HepG2 (cell line): ENCODE data around the gene COL4A3. TPM values are rescaled to one million over a fixed set of nuclear protein-coding genes. Genes with fewer than 3 reads are reported as not detected.
A peak's percentile ranks its signal among the peaks of the same experiment; 100 is the strongest.

ENCODE experiments used
- BHLHE40 ChIP-seq: IDR thresholded peaks from 2 replicates; pipeline ENCODE4 v1.6.1; 2011; ENCODE audit warnings: low read length, improper control_type of control experiment
- EED ChIP-seq: sonication (generic); formaldehyde crosslinking; IDR thresholded peaks from 2 replicates; pipeline ENCODE4 v1.5.0; 2020; ENCODE audit warnings: mild to moderate bottlenecking, missing genetic modification reagents
- IKZF1 ChIP-seq: fragments of 450-650 bp; IDR thresholded peaks from 2 replicates; pipeline ENCODE4 v1.7.1; 2016
- KDM3A ChIP-seq: IDR thresholded peaks from 2 replicates; pipeline ENCODE4 v1.6.1; 2018; ENCODE audit warnings: low read depth, missing compliant biosample characterization
- MAFK ChIP-seq, 2 experiments: IDR thresholded peaks in 1 of 2; conservative IDR thresholded peaks in 1 of 2; 2 replicates each; pipeline ENCODE4 v1.6.1; 2011; ENCODE audit warnings: improper control_type of control experiment in 2 of 2, low read length in 2 of 2
- MYC ChIP-seq: sonication (generic); formaldehyde crosslinking; IDR thresholded peaks from 2 replicates; pipeline ENCODE4 v1.9.0; 2021; ENCODE audit warnings: missing genetic modification reagents, borderline replicate concordance
- PPARG ChIP-seq: conservative IDR thresholded peaks from 2 replicates; pipeline ENCODE4 v1.6.1; 2016; ENCODE audit warnings: missing biosample characterization, missing genetic modification reagents
- REST ChIP-seq, 2 experiments: IDR thresholded peaks; 2 replicates each; pipeline ENCODE4 v1.6.1; 2011 to 2012; ENCODE audit warnings: low read length in 2 of 2, borderline replicate concordance in 1 of 2, low read depth in 1 of 2, mild to moderate bottlenecking in 1 of 2, moderate library complexity in 1 of 2
- SIX4 ChIP-seq: sonication (generic); formaldehyde crosslinking; IDR thresholded peaks from 2 replicates; pipeline ENCODE4 v1.4.0; 2020; ENCODE audit warnings: missing genetic modification reagents
- SP1 ChIP-seq, 2 experiments: fragments of 450-650 bp in 1 of 2; sonication (generic) in 1 of 2; formaldehyde crosslinking in 1 of 2; IDR thresholded peaks; 2 replicates each; pipeline versions ENCODE4 v1.4.0 to v1.6.1; 2016 to 2020; ENCODE audit warnings: missing genetic modification reagents in 1 of 2
- THYN1 ChIP-seq: sonication (generic); formaldehyde crosslinking; IDR thresholded peaks from 2 replicates; pipeline ENCODE4 v1.8.1; 2023; ENCODE audit warnings: low read depth, mild to moderate bottlenecking, moderate library complexity, missing genetic modification reagents, borderline replicate concordance
- TSC22D2 ChIP-seq: sonication (generic); formaldehyde crosslinking; IDR thresholded peaks from 2 replicates; pipeline ENCODE4 v1.5.1; 2020; ENCODE audit warnings: missing genetic modification reagents, mild to moderate bottlenecking, borderline replicate concordance
- USF2 ChIP-seq, 2 experiments: sonication (generic) in 1 of 2; formaldehyde crosslinking in 1 of 2; IDR thresholded peaks; 2 replicates each; pipeline versions ENCODE4 v1.5.1 to v1.6.1; 2011 to 2020; ENCODE audit warnings: borderline replicate concordance in 1 of 2, low read depth in 1 of 2, low read length in 1 of 2, mild to moderate bottlenecking in 1 of 2, missing genetic modification reagents in 1 of 2, moderate library complexity in 1 of 2
- ZFP36L1 ChIP-seq: sonication (generic); formaldehyde crosslinking; IDR thresholded peaks from 2 replicates; pipeline ENCODE4 v1.8.0; 2022; ENCODE audit warnings: mild to moderate bottlenecking, missing genetic modification reagents, moderate library complexity
- ZNF337 ChIP-seq: sonication (generic); formaldehyde crosslinking; IDR thresholded peaks from 2 replicates; pipeline ENCODE4 v1.5.1; 2020; ENCODE audit warnings: missing genetic modification reagents, low read depth, mild to moderate bottlenecking, borderline replicate concordance
- polyA plus RNA-seq, 8 experiments: library from polyadenylated mRNA; depleted of rRNA in 3 of 8; stranded (reverse) in 7 of 8; unstranded in 1 of 8; fragments of >200 nt; fragmentation: Illumina TruSeq in 4 of 8; extraction: Trizol in 4 of 8; gene quantifications; 2 replicates each; pipeline versions ENCODE4 v1.2.1 to v1.2.3, GENCODE V29; 2011 to 2016; ENCODE audit warnings: low read depth in 4 of 8, missing spikeins in 1 of 8, mixed read lengths in 1 of 8; ENCODE audit not compliant: insufficient read depth in 1 of 8
- total RNA-seq, 5 experiments: library from RNA; depleted of rRNA; stranded (reverse); fragments of >200 nt; fragmentation: Illumina TruSeq; extraction: Trizol; gene quantifications; 2 replicates each; pipeline ENCODE4 v1.2.3, GENCODE V29; 2016; ENCODE audit warnings: low read depth in 1 of 5
- TF ChIP-seq, protein P1 (sequence below): sonication (generic); formaldehyde crosslinking; IDR thresholded peaks from 2 replicates; pipeline ENCODE4 v1.5.0; 2020; ENCODE audit warnings: missing genetic modification reagents, mild to moderate bottlenecking, borderline replicate concordance
- TF ChIP-seq, protein P2 (sequence below): sonication (generic); formaldehyde crosslinking; IDR thresholded peaks from 2 replicates; pipeline ENCODE4 v1.8.1; 2023; ENCODE audit warnings: missing genetic modification reagents, mild to moderate bottlenecking, borderline replicate concordance

Gene COL4A3
- total and polyA plus RNA-seq, 2 of the 13 experiments (the other 11 are each of a cell fraction or from before 2014, with no cell fraction given) = 0.02 TPM; not detected in 1

GRCh38 chr2:227324995-227325838 is 160.8 kb downstream of the COL4A3 start, which contains the start of gene MFF (continued):
- peak in 1 of 2 experiments; percentile 78; a peak in 1 of 4 replicates for TF ChIP-seq REST (IDR thresholded peaks at IDR 0.05; ENCODE audit: borderline replicate concordance in 1 of 2, low read depth in 1 of 2, low read length in 2 of 2)
- TF ChIP-seq ZNF337 (CRISPR knock-in tag) = peak; percentile 86
- peak; percentile 97 for TF ChIP-seq USF2 (IDR thresholded peaks at IDR 0.05; ENCODE audit: low read depth, low read length)
- TF ChIP-seq USF2 (CRISPR knock-in tag; IDR thresholded peaks at IDR 0.05; ENCODE audit: borderline replicate concordance) = peak; percentile 99
- peak; percentile 84 for TF ChIP-seq BHLHE40
- no peak for TF ChIP-seq IKZF1
- peak; percentile 72; the same call in 1 of the 2 replicates for TF ChIP-seq SIX4 (CRISPR knock-in tag)
- no peak for TF ChIP-seq MAFK (conservative IDR thresholded peaks at IDR 0.05 in 1 of 2, IDR thresholded peaks at IDR 0.05 in 1 of 2; ENCODE audit: low read length in 2 of 2)
- TF ChIP-seq EED (CRISPR knock-in tag) = peak; percentile 95
- peak; percentile 97 for TF ChIP-seq ZFP36L1 (CRISPR knock-in tag)
- peak; percentile 81; the same call in 1 of the 2 replicates for TF ChIP-seq TSC22D2 (CRISPR knock-in tag)
- TF ChIP-seq, protein P1, sequence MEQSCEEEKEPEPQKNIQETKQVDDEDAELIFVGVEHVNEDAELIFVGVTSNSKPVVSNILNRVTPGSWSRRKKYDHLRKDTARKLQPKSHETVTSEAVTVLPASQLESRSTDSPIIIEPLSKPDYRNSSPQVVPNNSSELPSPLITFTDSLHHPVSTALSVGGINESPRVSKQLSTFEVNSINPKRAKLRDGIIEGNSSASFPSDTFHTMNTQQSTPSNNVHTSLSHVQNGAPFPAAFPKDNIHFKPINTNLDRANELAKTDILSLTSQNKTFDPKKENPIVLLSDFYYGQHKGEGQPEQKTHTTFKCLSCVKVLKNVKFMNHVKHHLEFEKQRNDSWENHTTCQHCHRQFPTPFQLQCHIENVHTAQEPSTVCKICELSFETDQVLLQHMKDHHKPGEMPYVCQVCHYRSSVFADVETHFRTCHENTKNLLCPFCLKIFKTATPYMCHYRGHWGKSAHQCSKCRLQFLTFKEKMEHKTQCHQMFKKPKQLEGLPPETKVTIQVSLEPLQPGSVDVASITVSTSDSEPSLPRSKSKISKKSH (CRISPR knock-in tag) = peak; percentile 99
- peak; percentile 99 for TF ChIP-seq MYC
- TF ChIP-seq SP1 (IDR thresholded peaks at IDR 0.05) = no peak
- peak; percentile 85 for TF ChIP-seq SP1 (CRISPR knock-in tag; IDR thresholded peaks at IDR 0.05)
- TF ChIP-seq, protein P2, sequence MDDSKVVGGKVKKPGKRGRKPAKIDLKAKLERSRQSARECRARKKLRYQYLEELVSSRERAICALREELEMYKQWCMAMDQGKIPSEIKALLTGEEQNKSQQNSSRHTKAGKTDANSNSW (CRISPR knock-in tag) = peak; percentile 97; the same call in 1 of the 2 replicates
- peak; percentile 97 for TF ChIP-seq KDM3A (CRISPR knock-in tag)
- TF ChIP-seq PPARG = peak; percentile 56
- TF ChIP-seq THYN1 = 0 out of 2 replicates have a peak, but pooled peaks have one; percentile 54
